ENCODE results near the gene LENG8.
A peak's percentile ranks its signal among the peaks of the same experiment; 100 is the strongest.

Gene LENG8

DNA sequence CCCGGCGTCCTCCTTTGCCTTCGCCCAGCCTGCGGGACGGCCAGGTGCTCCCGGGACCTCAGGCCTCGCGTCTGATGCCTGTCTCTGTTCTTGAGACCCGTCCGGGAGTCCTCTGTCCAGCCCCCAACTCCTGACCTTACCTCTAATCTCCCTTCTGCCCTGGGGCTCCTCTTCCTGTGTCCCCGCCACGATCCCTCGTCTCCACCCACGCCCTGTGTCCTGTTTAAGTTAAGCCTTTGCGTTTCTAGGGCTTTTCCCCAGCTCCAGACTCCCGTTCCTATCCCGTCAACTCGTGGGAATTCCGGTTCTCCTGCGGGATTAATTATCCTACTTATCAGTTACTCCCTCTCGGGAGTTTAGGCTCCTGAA, 686 bp downstream of the LENG8 start:
- H3K4me1 Mint-ChIP-seq, result peaks cover 34% of the 10 kb centered on the region
- H3K27ac Mint-ChIP-seq, result peak overlapping the region; percentile 93 to 99 (median 98)
- peak overlapping the region; percentile 94 to 99 (median 97) for H3K4me3 Mint-ChIP-seq
- TF ChIP-seq CTCF (IDR thresholded peaks at IDR 0.05; ENCODE audit: unreplicated experiment in 3 of 3), result no peak
- no peaks in the 10 kb centered on the region for H3K27me3 Mint-ChIP-seq (ENCODE audit: low read depth)
- peaks cover 39% of the 10 kb centered on the region for H3K36me3 Mint-ChIP-seq (ENCODE audit: low read depth)
- H3K9me3 Mint-ChIP-seq, result no peaks in the 10 kb centered on the region

GRCh38 chr19:54451331-54451871, 2.4 kb downstream of the LENG8 start:
- Mint-ChIP-seq H3K27me3 (ENCODE audit: low read depth) (no peaks in the 10 kb centered on the region), H3K36me3 (ENCODE audit: low read depth) (peaks cover 40% of the 10 kb centered on the region), H3K4me3 (peak overlapping the region; percentile 94 to 99 (median 97)), H3K27ac (peak overlapping the region; percentile 93 to 99 (median 98)), H3K4me1 (peaks cover 34% of the 10 kb centered on the region), H3K9me3 (no peaks in the 10 kb centered on the region)
- TF ChIP-seq CTCF (IDR thresholded peaks at IDR 0.05; ENCODE audit: unreplicated experiment in 3 of 3), result no peak

DNA sequence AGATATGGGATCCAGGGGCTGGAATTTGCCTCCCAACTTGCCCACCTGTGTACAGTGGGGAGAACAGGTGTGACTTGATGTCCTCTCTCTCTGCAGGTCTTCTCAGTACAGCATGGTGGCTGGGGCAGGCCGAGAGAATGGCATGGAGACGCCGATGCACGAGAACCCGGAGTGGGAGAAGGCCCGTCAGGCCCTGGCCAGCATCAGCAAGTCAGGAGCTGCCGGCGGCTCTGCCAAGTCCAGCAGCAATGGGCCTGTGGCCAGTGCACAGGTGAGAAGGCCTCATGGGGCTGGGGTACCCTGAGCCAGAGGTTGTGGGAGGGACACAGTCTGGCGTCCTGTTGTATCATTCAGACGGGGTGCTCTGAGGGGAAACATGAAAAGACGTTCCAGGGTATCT, 3.0 kb downstream of the LENG8 start:
- TF ChIP-seq CTCF (IDR thresholded peaks at IDR 0.05; ENCODE audit: unreplicated experiment in 3 of 3), result no peak
- peaks cover 30% of the 10 kb centered on the region for H3K4me1 Mint-ChIP-seq
- H3K27ac Mint-ChIP-seq, result no peak overlapping the region
- peak overlapping the region in 2 of 3 experiments; percentile 97 to 99 for H3K4me3 Mint-ChIP-seq
- H3K27me3 Mint-ChIP-seq (ENCODE audit: low read depth), result no peaks in the 10 kb centered on the region
- H3K36me3 Mint-ChIP-seq (ENCODE audit: low read depth), result peaks cover 40% of the 10 kb centered on the region
- H3K9me3 Mint-ChIP-seq, result no peaks in the 10 kb centered on the region

- no peaks in the 10 kb centered on the region for H3K9me3 Mint-ChIP-seq
- H3K27ac Mint-ChIP-seq, result no peak overlapping the region
- TF ChIP-seq CTCF (IDR thresholded peaks at IDR 0.05; ENCODE audit: unreplicated experiment in 3 of 3), result no peak
- peaks cover 28% of the 10 kb centered on the region for H3K4me1 Mint-ChIP-seq
- H3K27me3 Mint-ChIP-seq (ENCODE audit: low read depth), result no peaks in the 10 kb centered on the region
- H3K36me3 Mint-ChIP-seq (ENCODE audit: low read depth), result peaks cover 41% of the 10 kb centered on the region
- peak overlapping the region; percentile 45 to 80 (median 58) for H3K4me3 Mint-ChIP-seq
These were observed 3.6 kb downstream of the LENG8 start for GRCh38 chr19:54452626-54453025.

- Mint-ChIP-seq H3K27ac (no peak overlapping the region), H3K4me1 (peaks cover 18% of the 10 kb centered on the region), H3K27me3 (ENCODE audit: low read depth) (no peaks in the 10 kb centered on the region), H3K9me3 (no peaks in the 10 kb centered on the region), H3K4me3 (peak overlapping the region in 1 of 3 experiments; percentile 34), H3K36me3 (ENCODE audit: low read depth) (peaks cover 56% of the 10 kb centered on the region)
- TF ChIP-seq CTCF (IDR thresholded peaks at IDR 0.05; ENCODE audit: unreplicated experiment in 3 of 3), result no peak
These were observed 5.2 kb downstream of the LENG8 start for GRCh38 chr19:54453921-54454780.
